ENCODE results near the gene LAMC1.

DNA sequence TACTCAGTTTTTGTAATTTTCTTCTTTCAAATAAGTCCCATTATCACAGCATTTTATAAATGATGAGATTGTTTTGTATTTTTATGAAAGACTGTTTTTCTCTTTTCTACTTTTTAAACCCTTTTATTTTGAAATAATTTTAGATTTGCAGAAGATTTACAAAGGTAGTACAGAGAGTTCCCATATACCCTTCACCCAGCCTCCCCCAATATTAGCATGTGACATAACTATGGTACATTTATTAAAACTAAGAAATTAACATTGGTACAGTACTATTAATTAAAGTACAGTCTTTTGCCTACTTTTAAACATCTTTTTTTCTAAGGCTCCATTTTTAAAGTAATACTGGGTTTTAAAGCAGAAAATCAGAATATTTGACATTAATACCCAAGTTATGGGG, 127.2 kb downstream of the LAMC1 start:
- TF ChIP-seq, protein P1, sequence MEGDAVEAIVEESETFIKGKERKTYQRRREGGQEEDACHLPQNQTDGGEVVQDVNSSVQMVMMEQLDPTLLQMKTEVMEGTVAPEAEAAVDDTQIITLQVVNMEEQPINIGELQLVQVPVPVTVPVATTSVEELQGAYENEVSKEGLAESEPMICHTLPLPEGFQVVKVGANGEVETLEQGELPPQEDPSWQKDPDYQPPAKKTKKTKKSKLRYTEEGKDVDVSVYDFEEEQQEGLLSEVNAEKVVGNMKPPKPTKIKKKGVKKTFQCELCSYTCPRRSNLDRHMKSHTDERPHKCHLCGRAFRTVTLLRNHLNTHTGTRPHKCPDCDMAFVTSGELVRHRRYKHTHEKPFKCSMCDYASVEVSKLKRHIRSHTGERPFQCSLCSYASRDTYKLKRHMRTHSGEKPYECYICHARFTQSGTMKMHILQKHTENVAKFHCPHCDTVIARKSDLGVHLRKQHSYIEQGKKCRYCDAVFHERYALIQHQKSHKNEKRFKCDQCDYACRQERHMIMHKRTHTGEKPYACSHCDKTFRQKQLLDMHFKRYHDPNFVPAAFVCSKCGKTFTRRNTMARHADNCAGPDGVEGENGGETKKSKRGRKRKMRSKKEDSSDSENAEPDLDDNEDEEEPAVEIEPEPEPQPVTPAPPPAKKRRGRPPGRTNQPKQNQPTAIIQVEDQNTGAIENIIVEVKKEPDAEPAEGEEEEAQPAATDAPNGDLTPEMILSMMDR (conservative IDR thresholded peaks at IDR 0.05; ENCODE audit: low read depth, low read length): no peak
- TF ChIP-seq EZH2phosphoT487 (IDR thresholded peaks at IDR 0.05; ENCODE audit: borderline replicate concordance, low read length): no peak

Measured in PC-3 (cell line).